K562 (cell line): Measurements from ENCODE around the gene POMGNT1. TPM values are rescaled to one million over a fixed set of nuclear protein-coding genes. Genes with fewer than 3 reads are reported as not detected.
"Not testable (repeated sequence)": the region's sequence is repeated elsewhere in the genome, so short reads cannot be mapped to it uniquely, and the experiment has no call there.

Experiments
- ATAC-seq: fragments of 200-7000 bp; cut with Tn5 transposase; 3 replicates; pipeline ENCODE4 v1.9.1; 2020; ENCODE audit warnings: moderate library complexity
- BruUV-seq: library from RNA; stranded (reverse); fragments of 400-500 nt; replicated peaks from 2 replicates; lab custom pipeline; 2021; lab: Mats Ljungman, UMichigan
- CTCF ChIA-PET: fragments of 300-600 bp; formaldehyde crosslinking; extraction: SDS; loops from one replicate; lab custom pipeline; 2021; ENCODE audit warnings: low intra/inter-chr PET ratio; lab: Yijun Ruan, JAX
- POLR2A ChIA-PET: fragments of 300-600, 350-650 bp; sonication (Branson Sonifier 250); formaldehyde crosslinking; extraction: SDS; loops from one replicate; lab custom pipeline; 2021; ENCODE audit warnings: antibody characterized with exemption, inconsistent platforms; lab: Yijun Ruan, JAX
- DNase-seq, 4 experiments: peaks; one replicate each; pipeline versions ENCODE4 v3.0.0 to v3.0.0-alpha.2; 2011 to 2018; ENCODE audit warnings: low spot score in 3 of 4, mixed read lengths in 3 of 4; ENCODE audit errors: extremely low read depth in 1 of 4
- FAIRE-seq: peaks from 2 replicates; lab custom pipeline; 2011; peaks lifted over from hg19 to GRCh38; lab: Jason Lieb, UNC
- H2AFZ ChIP-seq: 2 replicates; pipeline ENCODE4 v1.6.0; 2011; ENCODE audit warnings: low read depth, low read length, control low read depth, inconsistent platforms
- H3K27ac ChIP-seq: fragments of 200-600 bp; 3 replicates; pipeline ENCODE4 v1.8.0; 2011; ENCODE audit warnings: low read depth, mild to moderate bottlenecking, control low read depth, inconsistent platforms, low read length, moderate library complexity, mixed read lengths; ENCODE audit errors: extremely low read depth
- H3K27me3 ChIP-seq, 2 experiments: fragments of 300-600 bp in 1 of 2; 2 replicates in 1 of 2; 3 replicates in 1 of 2; pipeline versions ENCODE4 v1.6.0 to v1.8.0; 2011; ENCODE audit warnings: inconsistent platforms in 2 of 2, low read length in 2 of 2, mild to moderate bottlenecking in 1 of 2, mixed read lengths in 1 of 2, moderate library complexity in 1 of 2; ENCODE audit not compliant: control insufficient read depth in 2 of 2, insufficient read depth in 2 of 2
- H3K36me3 ChIP-seq: fragments of 300-600 bp; 3 replicates; pipeline ENCODE4 v1.8.0; 2011; ENCODE audit warnings: mild to moderate bottlenecking, low read length, inconsistent platforms; ENCODE audit not compliant: control insufficient read depth, insufficient read depth
- H3K4me1 ChIP-seq, 2 experiments: fragments of 200-600 bp in 1 of 2; replicated peaks in 1 of 2; 2 replicates in 1 of 2; 3 replicates in 1 of 2; pipeline versions ENCODE4 v1.5.1 to v1.8.0; 2011; ENCODE audit warnings: inconsistent platforms in 2 of 2, low read length in 2 of 2, mild to moderate bottlenecking in 1 of 2, mixed read lengths in 1 of 2, moderate library complexity in 1 of 2; ENCODE audit not compliant: control insufficient read depth in 2 of 2, insufficient read depth in 2 of 2
- H3K4me2 ChIP-seq: 2 replicates; pipeline ENCODE4 v1.6.1; 2011; ENCODE audit warnings: low read length, control low read depth, inconsistent platforms, mixed read lengths; ENCODE audit not compliant: insufficient read depth
- H3K4me3 ChIP-seq: fragments of 200-600 bp; sonication (generic), shearing (Covaris generic); 2 replicates; pipeline ENCODE4 v1.5.1; 2016; ENCODE audit warnings: control low read depth, inconsistent platforms
- H3K79me2 ChIP-seq: fragments of 200-600 bp; 3 replicates; pipeline ENCODE4 v1.8.0; 2011; ENCODE audit warnings: low read length, inconsistent platforms; ENCODE audit not compliant: control insufficient read depth, insufficient read depth
- H3K9ac ChIP-seq, 2 experiments: 2 replicates each; pipeline versions ENCODE4 v1.6.0 to v1.6.1; 2011; ENCODE audit warnings: low read depth in 2 of 2, low read length in 2 of 2, control low read depth in 1 of 2, inconsistent platforms in 1 of 2, mild to moderate bottlenecking in 1 of 2, mixed read lengths in 1 of 2; ENCODE audit not compliant: insufficient read depth in 1 of 2
- H3K9me1 ChIP-seq: one replicate; pipeline ENCODE4 v1.6.0; 2011; ENCODE audit warnings: inconsistent platforms, mild to moderate bottlenecking, low read length, moderate library complexity; ENCODE audit not compliant: control insufficient read depth, insufficient read depth
- H3K9me3 ChIP-seq: replicated peaks from 2 replicates; pipeline ENCODE4 v1.5.1; 2011; ENCODE audit warnings: low read depth, low read length, inconsistent platforms; ENCODE audit not compliant: control insufficient read depth, insufficient read depth
- H4K20me1 ChIP-seq: replicated peaks from 2 replicates; pipeline ENCODE4 v1.6.1; 2011; ENCODE audit warnings: low read length, inconsistent platforms, mixed read lengths; ENCODE audit not compliant: control insufficient read depth, insufficient read depth
- CBFB ChIP-seq: sonication (generic); formaldehyde crosslinking; IDR thresholded peaks from 2 replicates; pipeline ENCODE4 v1.4.0; 2020; ENCODE audit warnings: mild to moderate bottlenecking, missing genetic modification reagents
- CTCFL ChIP-seq: IDR thresholded peaks from 2 replicates; pipeline ENCODE4 v1.6.1; 2011; ENCODE audit warnings: borderline replicate concordance, low read depth, mild to moderate bottlenecking, moderate library complexity, low read length; ENCODE audit not compliant: insufficient read depth, poor library complexity, severe bottlenecking
- FOSL1 ChIP-seq: fragments of 200-800 bp; sonication (Bioruptor generic); conservative IDR thresholded peaks from 2 replicates; pipeline ENCODE4 v1.6.1; 2016; ENCODE audit warnings: missing genetic modification characterization, missing compliant biosample characterization
- FOXA3 ChIP-seq, 2 experiments: fragments of 450-650 bp in 1 of 2; sonication (generic) in 1 of 2; formaldehyde crosslinking; IDR thresholded peaks in 1 of 2; conservative IDR thresholded peaks in 1 of 2; 2 replicates each; pipeline versions ENCODE4 v1.4.0 to v1.8.0; 2020 to 2022; ENCODE audit warnings: mild to moderate bottlenecking in 2 of 2, missing genetic modification reagents in 1 of 2
- MAX ChIP-seq: sonication (generic); formaldehyde crosslinking; IDR thresholded peaks from 2 replicates; pipeline ENCODE4 v1.9.0; 2022; ENCODE audit warnings: mild to moderate bottlenecking, missing genetic modification reagents
- USF1 ChIP-seq: sonication (generic); formaldehyde crosslinking; IDR thresholded peaks from 2 replicates; pipeline ENCODE4 v1.9.0; 2022; ENCODE audit warnings: mild to moderate bottlenecking, missing genetic modification reagents
- XRCC5 ChIP-seq: fragments of 200-400 bp; formaldehyde crosslinking; IDR thresholded peaks from 2 replicates; pipeline ENCODE4 v1.6.1; 2017; ENCODE audit warnings: low read depth, mild to moderate bottlenecking, low read length
- ZEB2 ChIP-seq: fragments of 450-650 bp; IDR thresholded peaks from 2 replicates; pipeline ENCODE4 v1.6.1; 2016
- ZNF12 ChIP-seq: sonication (generic); formaldehyde crosslinking; IDR thresholded peaks from 2 replicates; pipeline ENCODE4 v1.4.0; 2020; ENCODE audit warnings: mild to moderate bottlenecking, missing genetic modification reagents
- ZNF133 ChIP-seq: fragments of 250-450 bp; sonication (Bioruptor Pico); IDR thresholded peaks from 2 replicates; pipeline ENCODE4 v1.4.0; 2020; ENCODE audit warnings: mild to moderate bottlenecking
- WGBS: fragments of 100-300 bp; shearing (Covaris generic); methylation state at CpG from one replicate; pipeline ENCODE4 v1.1.6; 2016; ENCODE audit warnings: low coverage, mixed read lengths; ENCODE audit not compliant: insufficient coverage; ENCODE audit errors: missing lambda C conversion rate; 5-methylcytosine and 5-hydroxymethylcytosine counted together
- in situ Hi-C: fragments of 300-500 bp; cut with MboI; formaldehyde crosslinking; loops from 4 replicates; pipeline ENCODE4 v1.15.0; 2018; ENCODE audit warnings: inconsistent platforms, mixed read lengths
- intact Hi-C: fragments of 100-400 bp; cut with micrococcal nuclease; formaldehyde crosslinking; loops from 2 replicates; pipeline ENCODE4 v1.14.2; 2022
- polyA plus RNA-seq, 8 experiments: library from polyadenylated mRNA; depleted of rRNA in 4 of 8; stranded (reverse) in 5 of 8; unstranded in 3 of 8; fragments of >200 nt; fragmentation: Nextera tagmentation in 2 of 8; fragmentation: Illumina TruSeq in 1 of 8; extraction: Ambion mirVana in 2 of 8; extraction: Trizol in 1 of 8; gene quantifications; 2 replicates each; pipeline versions ENCODE4 v1.2.1 to v1.2.3, GENCODE V29; 2011 to 2014; ENCODE audit warnings: inconsistent platforms in 1 of 8, missing spikeins in 1 of 8
- total RNA-seq, 7 experiments: library from RNA; depleted of rRNA in 6 of 7; stranded (reverse); fragments of >200 nt in 6 of 7; fragmentation: Illumina TruSeq in 2 of 7; extraction: Trizol in 2 of 7; gene quantifications; 2 replicates each; pipeline versions ENCODE4 v1.2.1 to v1.2.3, GENCODE V29; 2011 to 2021; ENCODE audit warnings: low replicate concordance in 1 of 7

POMGNT1 gene
- total and polyA plus RNA-seq, 9 of the 15 experiments (the other 6 are each of a cell fraction or from before 2014, with no cell fraction given): 14.1 to 58.9 (median 37.8) TPM

GRCh38 chr1:46223472-46223943, 25.3 kb upstream of the POMGNT1 start (continued):
- TF ChIP-seq CTCFL (peak; percentile 46), FOSL1 (tag) (0 out of 2 replicates have a peak, but pooled peaks have one; percentile 19), ZEB2 (peak; percentile 23; the same call in 1 of the 2 replicates), ZNF133 (CRISPR knock-in tag) (no peak), XRCC5 (0 out of 2 replicates have a peak, but pooled peaks have one; percentile 45)
- TF ChIP-seq, all 486 proteins: peak for 34

GRCh38 chr1:46223055-46223454, 24.8 kb upstream of the POMGNT1 start:
- not testable (repeated sequence) for DNase-seq, FAIRE-seq, H3K79me2 ChIP-seq, BruUV-seq, ATAC-seq, H3K4me3 ChIP-seq, H3K9me3 ChIP-seq, H3K27ac ChIP-seq, H3K9ac ChIP-seq
- WGBS: 43% methylated on average over 11 of the region's 11 CpGs
- TF ChIP-seq CBFB (CRISPR knock-in tag) (0 out of 2 replicates have a peak, but pooled peaks have one; percentile 50), FOXA3 (CRISPR knock-in tag; conservative IDR thresholded peaks at IDR 0.05 in 1 of 2, IDR thresholded peaks at IDR 0.05 in 1 of 2) (peak in 1 of 2 experiments; percentile 17; a peak in 1 of 4 replicates), ZNF12 (0 out of 2 replicates have a peak, but pooled peaks have one; percentile 8), MAX (CRISPR knock-in tag) (peak; percentile 38; the same call in 1 of the 2 replicates), USF1 (CRISPR knock-in tag) (0 out of 2 replicates have a peak, but pooled peaks have one; percentile 15)
- TF ChIP-seq, all 486 proteins: peak for 5; not testable (repeated sequence) for 481
- H3K9me1 ChIP-seq, H3K36me3 ChIP-seq, H4K20me1 ChIP-seq, in situ Hi-C loops, H3K4me1 ChIP-seq, H3K4me2 ChIP-seq, H3K27me3 ChIP-seq: not testable (repeated sequence)
- H2AFZ ChIP-seq: peak overlapping the region; percentile 85; the same call in 1 of the 2 replicates
- intact Hi-C loops: loop anchor here (1.0 to 2.0 kb wide), 3 partner anchors 24 to 186 kb away; partner anchors contain the start of gene POMGNT1
- ChIA-PET CTCF (interaction anchor here (0.6 to 4.6 kb wide), 3 partner anchors 43 to 186 kb away, joined by 4 to 44 read pairs (median 32); no protein-coding TSS in a partner anchor), POLR2A (interaction anchor here (0.7 to 3.3 kb wide), 15 partner anchors 8 to 537 kb away, joined by 3 to 19 read pairs (median 4); partner anchors contain the start of genes GPBP1L1, PIK3R3 and RAD54L)
